ENCODE results near the gene ZNF215.

The ZNF215 gene

GRCh38 chr11:6986487-6986886 is 60.3 kb downstream of the ZNF215 start:
- no peaks in the 10 kb centered on the region for H3K79me2 ChIP-seq
- no peak overlapping the region for H3K27ac ChIP-seq
- no peaks in the 10 kb centered on the region for H3K36me3 ChIP-seq (ENCODE audit: control insufficient read depth, insufficient read depth, low read length)
- H3K4me2 ChIP-seq (ENCODE audit: low read length) = no peak overlapping the region
- no peaks in the 10 kb centered on the region for H3K9me3 ChIP-seq (ENCODE audit: control insufficient read depth, low read length)
- no peaks in the 10 kb centered on the region for H3K27me3 ChIP-seq (ENCODE audit: control insufficient read depth, insufficient read depth, low read length)
- H3K4me1 ChIP-seq = no peaks in the 10 kb centered on the region
- H3K9ac ChIP-seq = no peak overlapping the region
- H3K4me3 ChIP-seq (ENCODE audit: low read depth, low read length) = no peak overlapping the region
- H2AFZ ChIP-seq = no peak overlapping the region
- no peak for TF ChIP-seq CTCF (IDR thresholded peaks at IDR 0.05)

GRCh38 chr11:6988506-6988905 is 62.3 kb downstream of the ZNF215 start:
- no peak overlapping the region for H3K4me2 ChIP-seq (ENCODE audit: low read length)
- H3K36me3 ChIP-seq (ENCODE audit: control insufficient read depth, insufficient read depth, low read length) = no peaks in the 10 kb centered on the region
- no peak overlapping the region for H3K4me3 ChIP-seq (ENCODE audit: low read depth, low read length)
- H3K9ac ChIP-seq = no peak overlapping the region
- no peaks in the 10 kb centered on the region for H3K79me2 ChIP-seq
- H3K9me3 ChIP-seq (ENCODE audit: control insufficient read depth, low read length) = no peaks in the 10 kb centered on the region
- no peak overlapping the region for H2AFZ ChIP-seq
- H3K27ac ChIP-seq = no peak overlapping the region
- no peaks in the 10 kb centered on the region for H3K4me1 ChIP-seq
- no peaks in the 10 kb centered on the region for H3K27me3 ChIP-seq (ENCODE audit: control insufficient read depth, insufficient read depth, low read length)
- TF ChIP-seq CTCF (IDR thresholded peaks at IDR 0.05) = no peak

GRCh38 chr11:6991227-6991626 is 65.0 kb downstream of the ZNF215 start:
- Histone ChIP-seq H3K27ac (no peak overlapping the region), H3K79me2 (no peaks in the 10 kb centered on the region), H3K27me3 (ENCODE audit: control insufficient read depth, insufficient read depth, low read length) (no peaks in the 10 kb centered on the region), H3K4me1 (no peaks in the 10 kb centered on the region), H3K36me3 (ENCODE audit: control insufficient read depth, insufficient read depth, low read length) (no peaks in the 10 kb centered on the region), H3K9me3 (ENCODE audit: control insufficient read depth, low read length) (no peaks in the 10 kb centered on the region), H3K4me3 (ENCODE audit: low read depth, low read length) (no peak overlapping the region), H3K4me2 (ENCODE audit: low read length) (no peak overlapping the region), H2AFZ (no peak overlapping the region), H3K9ac (no peak overlapping the region)
- no peak for TF ChIP-seq CTCF (IDR thresholded peaks at IDR 0.05)

GRCh38 chr11:6992026-6992425 is 65.8 kb downstream of the ZNF215 start:
- no peak overlapping the region for H3K27ac ChIP-seq

More at GRCh38 chr11:6992026-6992425, 65.8 kb downstream of the ZNF215 start:
- no peaks in the 10 kb centered on the region for H3K9me3 ChIP-seq (ENCODE audit: control insufficient read depth, low read length)
- no peak for TF ChIP-seq CTCF (IDR thresholded peaks at IDR 0.05)
- no peak overlapping the region for H3K9ac ChIP-seq
- H3K4me2 ChIP-seq (ENCODE audit: low read length) = no peak overlapping the region
- H3K4me3 ChIP-seq (ENCODE audit: low read depth, low read length) = no peak overlapping the region
- H2AFZ ChIP-seq = no peak overlapping the region
- no peaks in the 10 kb centered on the region for H3K79me2 ChIP-seq
- no peaks in the 10 kb centered on the region for H3K27me3 ChIP-seq (ENCODE audit: control insufficient read depth, insufficient read depth, low read length)
- no peaks in the 10 kb centered on the region for H3K36me3 ChIP-seq (ENCODE audit: control insufficient read depth, insufficient read depth, low read length)
- no peaks in the 10 kb centered on the region for H3K4me1 ChIP-seq
